ENCODE data around the gene CYP2W1.

GRCh38 chr7:967361-968082 lies 15.5 kb upstream of the CYP2W1 start:
- TF ChIP-seq, protein P1, sequence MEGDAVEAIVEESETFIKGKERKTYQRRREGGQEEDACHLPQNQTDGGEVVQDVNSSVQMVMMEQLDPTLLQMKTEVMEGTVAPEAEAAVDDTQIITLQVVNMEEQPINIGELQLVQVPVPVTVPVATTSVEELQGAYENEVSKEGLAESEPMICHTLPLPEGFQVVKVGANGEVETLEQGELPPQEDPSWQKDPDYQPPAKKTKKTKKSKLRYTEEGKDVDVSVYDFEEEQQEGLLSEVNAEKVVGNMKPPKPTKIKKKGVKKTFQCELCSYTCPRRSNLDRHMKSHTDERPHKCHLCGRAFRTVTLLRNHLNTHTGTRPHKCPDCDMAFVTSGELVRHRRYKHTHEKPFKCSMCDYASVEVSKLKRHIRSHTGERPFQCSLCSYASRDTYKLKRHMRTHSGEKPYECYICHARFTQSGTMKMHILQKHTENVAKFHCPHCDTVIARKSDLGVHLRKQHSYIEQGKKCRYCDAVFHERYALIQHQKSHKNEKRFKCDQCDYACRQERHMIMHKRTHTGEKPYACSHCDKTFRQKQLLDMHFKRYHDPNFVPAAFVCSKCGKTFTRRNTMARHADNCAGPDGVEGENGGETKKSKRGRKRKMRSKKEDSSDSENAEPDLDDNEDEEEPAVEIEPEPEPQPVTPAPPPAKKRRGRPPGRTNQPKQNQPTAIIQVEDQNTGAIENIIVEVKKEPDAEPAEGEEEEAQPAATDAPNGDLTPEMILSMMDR (IDR thresholded peaks at IDR 0.05) = no peak
- TF ChIP-seq POLR2AphosphoS5 (IDR thresholded peaks at IDR 0.05) = no peak

All from prostate gland (tissue), 2 donors.